GM12878 (cell line): Measurements from ENCODE around the gene PABPN1. TPM values are rescaled to one million over a fixed set of nuclear protein-coding genes. Genes with fewer than 3 reads are reported as not detected.

ENCODE experiments used
- ATAC-seq: fragments of 200-7000 bp; cut with Tn5 transposase; 3 replicates; pipeline ENCODE4 v1.9.1; 2020; ENCODE audit warnings: mild to moderate bottlenecking, moderate library complexity
- BruUV-seq: library from RNA; stranded (reverse); fragments of 400-500 nt; replicated peaks from 2 replicates; lab custom pipeline; 2021; lab: Mats Ljungman, UMichigan
- CTCF ChIA-PET: fragments of 300-600 bp; sonication (Branson Sonifier 250); formaldehyde crosslinking; extraction: SDS; loops from one replicate; lab custom pipeline; 2021; ENCODE audit warnings: inconsistent platforms; lab: Yijun Ruan, JAX
- POLR2A ChIA-PET: fragments of 350-600 bp; formaldehyde crosslinking; extraction: SDS; loops from one replicate; lab custom pipeline; 2021; ENCODE audit warnings: inconsistent platforms; lab: Charles Lee
- RAD21 ChIA-PET: fragments of 300-600 bp; sonication (Branson Sonifier 250); formaldehyde crosslinking; loops from one replicate; lab custom pipeline; 2023; ENCODE audit warnings: antibody characterized with exemption; ENCODE audit not compliant: unreplicated experiment; lab: Charles Lee
- SMC1A ChIA-PET: fragments of 300-600 bp; sonication (Branson Sonifier 250); formaldehyde crosslinking; loops from one replicate; lab custom pipeline; 2023; ENCODE audit not compliant: unreplicated experiment, uncharacterized antibody; lab: Charles Lee
- DNase-seq: peaks from one replicate; pipeline ENCODE4 v3.0.0-alpha.2; 2011; ENCODE audit warnings: low read depth, low spot score
- FAIRE-seq: peaks from 3 replicates; lab custom pipeline; 2011; peaks lifted over from hg19 to GRCh38; lab: Jason Lieb, UNC
- H2AFZ ChIP-seq: 2 replicates; pipeline ENCODE4 v1.6.0; 2011; ENCODE audit warnings: low read depth, low read length, control low read depth; ENCODE audit not compliant: control insufficient read depth
- H3K27ac ChIP-seq: 2 replicates; pipeline ENCODE4 v1.5.1; 2011; ENCODE audit warnings: control low read depth; ENCODE audit not compliant: control insufficient read depth, insufficient read depth
- H3K27me3 ChIP-seq, 2 experiments: replicated peaks in 1 of 2; 2 replicates each; pipeline versions ENCODE4 v1.6.0 to v1.6.1; 2011; ENCODE audit warnings: low read length in 1 of 2; ENCODE audit not compliant: control insufficient read depth in 2 of 2, insufficient read depth in 2 of 2
- H3K36me3 ChIP-seq, 2 experiments: 2 replicates each; pipeline ENCODE4 v1.5.1; 2011; ENCODE audit warnings: low read length in 1 of 2; ENCODE audit not compliant: control insufficient read depth in 2 of 2, insufficient read depth in 2 of 2
- H3K4me1 ChIP-seq: 2 replicates; pipeline ENCODE4 v1.6.1; 2011; ENCODE audit warnings: mild to moderate bottlenecking, low read length, moderate library complexity, mixed read lengths; ENCODE audit not compliant: control insufficient read depth, insufficient read depth
- H3K4me2 ChIP-seq: 2 replicates; pipeline ENCODE4 v1.6.0; 2011; ENCODE audit warnings: control low read depth; ENCODE audit not compliant: control insufficient read depth, insufficient read depth
- H3K4me3 ChIP-seq: fragments of 200-600 bp; sonication (generic); 2 replicates; pipeline ENCODE4 v1.5.1; 2016
- H3K79me2 ChIP-seq: 2 replicates; pipeline ENCODE4 v1.6.0; 2011; ENCODE audit warnings: low read length; ENCODE audit not compliant: control insufficient read depth, insufficient read depth
- H3K9ac ChIP-seq: 2 replicates; pipeline ENCODE4 v1.8.0; 2011; ENCODE audit warnings: low read length, control low read depth, mixed read lengths; ENCODE audit not compliant: control insufficient read depth, insufficient read depth
- H3K9me3 ChIP-seq: replicated peaks from 3 replicates; pipeline ENCODE4 v1.5.1; 2011; ENCODE audit warnings: mild to moderate bottlenecking, low read length; ENCODE audit not compliant: control insufficient read depth, insufficient read depth
- H4K20me1 ChIP-seq: 2 replicates; pipeline ENCODE4 v1.6.0; 2011; ENCODE audit not compliant: control insufficient read depth, insufficient read depth
- ATF2 ChIP-seq: IDR thresholded peaks from 2 replicates; pipeline ENCODE4 v1.6.1; 2012; ENCODE audit warnings: low read length, inconsistent platforms
- BACH1 ChIP-seq: fragments of 450-650 bp; IDR thresholded peaks from 2 replicates; pipeline ENCODE4 v1.6.1; 2017; ENCODE audit warnings: mild to moderate bottlenecking, borderline replicate concordance
- BCL3 ChIP-seq: IDR thresholded peaks from 2 replicates; pipeline ENCODE4 v1.6.1; 2011; ENCODE audit warnings: borderline replicate concordance, low read depth, mild to moderate bottlenecking, moderate library complexity, low read length; ENCODE audit not compliant: insufficient read depth, poor library complexity, severe bottlenecking
- CBFB ChIP-seq: IDR thresholded peaks from 2 replicates; pipeline ENCODE4 v1.6.1; 2016; ENCODE audit warnings: antibody characterized with exemption, low read depth
- CEBPB ChIP-seq, 2 experiments: fragments of 150-350 bp in 1 of 2; IDR thresholded peaks; 2 replicates each; pipeline ENCODE4 v1.6.1; 2012 to 2014; ENCODE audit warnings: low read depth in 2 of 2, low read length in 2 of 2, borderline replicate concordance in 1 of 2, inconsistent platforms in 1 of 2
- FOXM1 ChIP-seq: IDR thresholded peaks from 2 replicates; pipeline ENCODE4 v1.6.1; 2012; ENCODE audit warnings: low read depth, mild to moderate bottlenecking, inconsistent platforms, low read length, moderate library complexity
- NFXL1 ChIP-seq: fragments of 450-650 bp; IDR thresholded peaks from 2 replicates; pipeline ENCODE4 v1.6.1; 2017; ENCODE audit warnings: antibody characterized with exemption, mild to moderate bottlenecking, borderline replicate concordance
- NR2F1 ChIP-seq: fragments of 450-650 bp; conservative IDR thresholded peaks from 2 replicates; pipeline ENCODE4 v1.6.1; 2017; ENCODE audit warnings: mild to moderate bottlenecking
- POLR2A ChIP-seq: IDR thresholded peaks from 2 replicates; pipeline ENCODE4 v1.6.1; 2011; ENCODE audit warnings: low read depth, mild to moderate bottlenecking, low read length
- POLR2AphosphoS5 ChIP-seq: IDR thresholded peaks from 2 replicates; pipeline ENCODE4 v1.6.1; 2011; ENCODE audit warnings: mild to moderate bottlenecking, low read length, inconsistent platforms
- RB1 ChIP-seq: fragments of 450-650 bp; formaldehyde crosslinking; IDR thresholded peaks from 2 replicates; pipeline ENCODE4 v1.6.1; 2017; ENCODE audit warnings: mild to moderate bottlenecking, borderline replicate concordance
- RELB ChIP-seq: fragments of 450-650 bp; IDR thresholded peaks from 2 replicates; pipeline ENCODE4 v1.6.1; 2017; ENCODE audit warnings: low read depth, mild to moderate bottlenecking, moderate library complexity
- RUNX3 ChIP-seq: IDR thresholded peaks from 2 replicates; pipeline ENCODE4 v1.6.1; 2012; ENCODE audit warnings: low read length, inconsistent platforms
- SIN3A ChIP-seq: IDR thresholded peaks from 2 replicates; pipeline ENCODE4 v1.6.1; 2012; ENCODE audit warnings: low read depth, low read length, improper control_type of control experiment
- SREBF1 ChIP-seq: IDR thresholded peaks from 2 replicates; pipeline ENCODE4 v1.6.1; 2012; ENCODE audit warnings: mild to moderate bottlenecking, low read length
- TBL1XR1 ChIP-seq: IDR thresholded peaks from 2 replicates; pipeline ENCODE4 v1.6.1; 2012; ENCODE audit warnings: low read depth, low read length, improper control_type of control experiment
- TCF3 ChIP-seq: IDR thresholded peaks from 2 replicates; pipeline ENCODE4 v1.6.1; 2012; ENCODE audit warnings: low read depth, mild to moderate bottlenecking, low read length, borderline replicate concordance; ENCODE audit not compliant: insufficient read depth
- WGBS: methylation state at CpG from one replicate; pipeline ENCODE4 v1.1.6; 2016; ENCODE audit warnings: low lambda C conversion rate; ENCODE audit not compliant: insufficient replicate concordance, insufficient coverage; ENCODE audit errors: missing lambda C conversion rate; 5-methylcytosine and 5-hydroxymethylcytosine counted together
- in situ Hi-C: fragments of 300-500 bp; cut with MboI; formaldehyde crosslinking; loops from 9 replicates; pipeline ENCODE4 v1.14.3; 2018; ENCODE audit warnings: mixed read lengths
- intact Hi-C: fragments of 100-400 bp; cut with micrococcal nuclease; formaldehyde crosslinking; loops from one replicate; pipeline ENCODE4 v1.14.2; 2022; ENCODE audit not compliant: unreplicated experiment
- polyA plus RNA-seq, 11 experiments: library from polyadenylated mRNA; depleted of rRNA in 4 of 11; unstranded in 6 of 11; stranded (reverse) in 5 of 11; fragments of >200 nt; fragmentation: Nextera tagmentation in 4 of 11; fragmentation: Illumina TruSeq in 1 of 11; extraction: Ambion mirVana in 4 of 11; extraction: Trizol in 1 of 11; gene quantifications; 1 replicate in 1 of 11; 2 replicates in 10 of 11; pipeline versions ENCODE4 v1.2.1 to v1.2.3, GENCODE V29; 2011 to 2016; ENCODE audit warnings: inconsistent platforms in 2 of 11, missing spikeins in 2 of 11, low read depth in 1 of 11
- total RNA-seq, 4 experiments: library from RNA; depleted of rRNA in 3 of 4; stranded (reverse); fragments of >200 nt in 3 of 4; fragmentation: Illumina TruSeq in 1 of 4; extraction: Trizol in 1 of 4; gene quantifications; 2 replicates each; pipeline versions ENCODE4 v1.2.1 to v1.2.3, GENCODE V29; 2013 to 2021

Gene PABPN1
- total and polyA plus RNA-seq, 10 of the 15 experiments (the other 5 are each of a cell fraction or from before 2014, with no cell fraction given), result 31.3 to 248 (median 103) TPM

GRCh38 chr14:23321572-23322547, 603 bp downstream of the PABPN1 start:
- FAIRE-seq (peak; percentile 78), ATAC-seq (peak; percentile 14), DNase-seq (no peak)
- BruUV-seq, result no TSS peak
- Histone ChIP-seq H3K9me3 (no peaks in the 10 kb centered on the region), H3K4me1 (peaks cover 13% of the 10 kb centered on the region), H3K27ac (peak overlapping the region; percentile 87), H3K9ac (peak overlapping the region; percentile 97), H3K4me3 (peak overlapping the region; percentile 99), H3K4me2 (peak overlapping the region; percentile 92), H3K79me2 (peaks cover 23% of the 10 kb centered on the region), H4K20me1 (no peaks in the 10 kb centered on the region; the same call in 1 of the 2 replicates), H3K27me3 (no peaks in the 10 kb centered on the region), H3K36me3 (peaks cover 10 to 18% of the 10 kb centered on the region in 2 experiments), H2AFZ (no peak overlapping the region)
- intact Hi-C loops, result loop anchor here (1.0 to 5.0 kb wide), 3 partner anchors 21 to 235 kb away; partner anchors contain the start of genes NGDN and THTPA
- WGBS, result under 1% methylated on average over 45 of the region's 64 CpGs
- SMC1A ChIA-PET, result interaction anchor here (0.8 to 4.5 kb wide), 16 partner anchors 12 to 891 kb away, joined by 3 to 48 read pairs (median 6); partner anchors contain the start of genes BCL2L2, CHMP4A, HOMEZ and PPP1R3E
- POLR2A ChIA-PET, result interaction anchor here (0.5 to 6.3 kb wide), 17 partner anchors 7 to 434 kb away, joined by 3 to 98 read pairs (median 4); partner anchors contain the start of genes ACIN1, BCL2L2, C14orf119 and HOMEZ
- RAD21 ChIA-PET, result interaction anchor here (0.6 to 4.1 kb wide), 12 partner anchors 18 to 227 kb away, joined by 3 to 103 read pairs (median 5); partner anchors contain the start of genes ACIN1, BCL2L2, C14orf119 and HOMEZ
- in situ Hi-C loops, result loop anchor here (5.0 to 25.0 kb wide), 2 partner anchors 235 to 790 kb away; partner anchors contain the start of genes DCAF11, NRL and THTPA
- CTCF ChIA-PET, result interaction anchor here (1.2 to 7.2 kb wide), 20 partner anchors 15 to 392 kb away, joined by 3 to 77 read pairs (median 7); partner anchors contain the start of genes ACIN1, BCL2L2, C14orf119 and HOMEZ
- TF ChIP-seq BCL3 (no peak), TBL1XR1 (no peak), CBFB (peak; percentile 34; the same call in 1 of the 2 replicates), FOXM1 (no peak), SIN3A (0 out of 2 replicates have a peak, but pooled peaks have one; percentile 32), TCF3 (no peak), RB1 (0 out of 2 replicates have a peak, but pooled peaks have one; percentile 29), POLR2AphosphoS5 (peak; percentile 78; the same call in 1 of the 2 replicates), NFXL1 (no peak), RELB (0 out of 2 replicates have a peak, but pooled peaks have one; percentile 16), POLR2A (peak; percentile 64), RUNX3 (peak; percentile 30; the same call in 1 of the 2 replicates), SREBF1 (0 out of 2 replicates have a peak, but pooled peaks have one; percentile 1), NR2F1 (peak; percentile 51), ATF2 (0 out of 2 replicates have a peak, but pooled peaks have one; percentile 21), CEBPB (IDR thresholded peaks at IDR 0.05; ENCODE audit: borderline replicate concordance in 1 of 2, low read depth in 2 of 2, low read length in 2 of 2) (no peak), BACH1 (0 out of 2 replicates have a peak, but pooled peaks have one; percentile 24)
